Aortic smooth muscle cell (primary cell): ENCODE measurements around the gene TUBGCP5. TPM values are rescaled to one million over a fixed set of nuclear protein-coding genes. Genes with fewer than 3 reads are reported as not detected.

Experiments
- total RNA-seq: library from RNA; depleted of rRNA; stranded (reverse); fragments of >200 nt; gene quantifications from 2 replicates; pipeline ENCODE4 v1.2.3, GENCODE V29; 2014

Gene TUBGCP5
- total RNA-seq, result 34.7 and 35.9 TPM in 2 replicates

GRCh38 chr15:23039143-23039916 is at the start of gene TUBGCP5:
TSS of gene TUBGCP5 (minus strand) at chr15:23039569. CDS start at chr15:23039543, 26 bp downstream.

GRCh38 chr15:22980189-22981050 is 58.9 kb downstream of the TUBGCP5 start, which contains the start of gene CYFIP1:
TSS of gene CYFIP1 (minus strand) at chr15:22980368. CDS start at chr15:22947285, 33,083 bp downstream.

Other genes starting within 250 kb of the TUBGCP5 start
- 51.5 and 71.2 TPM in 2 replicates for gene NIPA2, start 200.9 kb downstream of the TUBGCP5 start, total RNA-seq
- 102 and 139 TPM in 2 replicates for gene CYFIP1, start 59.2 kb downstream of the TUBGCP5 start, total RNA-seq
- gene GOLGA6L1, start 97.3 kb upstream of the TUBGCP5 start, total RNA-seq, result not detected in 2 replicates